HCT116 (cell line): ENCODE data around the gene TEKT5.

Experiments
- CTCF ChIP-seq, 3 experiments: fragments of 200-600 bp in 1 of 3; sonication (generic) in 1 of 3; IDR thresholded peaks in 2 of 3; conservative IDR thresholded peaks in 1 of 3; 2 replicates each; pipeline ENCODE4 v1.5.1; 2012 to 2017; ENCODE audit warnings: low read depth in 2 of 3, low read length in 2 of 3, antibody characterized with exemption in 1 of 3, borderline replicate concordance in 1 of 3, control low read depth in 1 of 3, mild to moderate bottlenecking in 1 of 3, mixed read lengths in 1 of 3, mixed run types in 1 of 3, moderate library complexity in 1 of 3; ENCODE audit not compliant: insufficient read depth in 1 of 3
- FOSL1 ChIP-seq: IDR thresholded peaks from 2 replicates; pipeline ENCODE4 v1.6.1; 2012; ENCODE audit warnings: low read depth

DNA sequence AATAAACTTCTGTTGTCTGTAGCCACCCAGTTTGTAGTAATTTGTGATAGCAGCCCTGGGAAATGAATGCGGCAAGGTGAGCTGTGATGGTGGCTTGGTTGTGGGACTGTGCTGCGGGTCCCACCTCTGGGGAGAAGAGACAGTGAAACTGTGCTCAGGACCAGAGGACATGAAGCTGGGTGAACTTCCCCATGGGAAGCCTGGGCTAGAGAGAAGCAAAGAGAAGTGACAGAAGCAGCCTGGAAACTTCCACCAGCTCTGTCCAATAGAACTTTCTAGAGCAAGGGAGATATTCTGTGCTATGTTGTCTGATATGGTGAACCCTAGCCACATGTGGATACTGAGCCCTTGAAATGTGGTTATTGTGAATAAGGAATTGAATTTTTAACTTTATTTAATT, 62.8 kb downstream of the TEKT5 start:
- no peak for TF ChIP-seq CTCF (IDR thresholded peaks at IDR 0.05 in 2 of 3, conservative IDR thresholded peaks at IDR 0.05 in 1 of 3; ENCODE audit: borderline replicate concordance in 1 of 3, insufficient read depth in 1 of 3, low read depth in 2 of 3, low read length in 2 of 3)
- TF ChIP-seq FOSL1: no peak
